Adrenal gland (tissue), 5 donors: ENCODE data around the gene MDM2.
"Not testable (repeated sequence)": the region's sequence is repeated elsewhere in the genome, so short reads cannot be mapped to it uniquely, and the experiment has no call there.

Source experiments
- POLR2A ChIP-seq, 2 donors: fragments of 450-650 bp; IDR thresholded peaks; one replicate each; pipeline ENCODE4 v1.6.1; 2017; ENCODE audit warnings: antibody characterized with exemption in 2 of 2, mild to moderate bottlenecking in 2 of 2, moderate library complexity in 1 of 2
- TF ChIP-seq, protein P1 (sequence below), 6 experiments: fragments of 450-650 bp in 4 of 6; fragments of 200-600 bp in 2 of 6; sonication (generic) in 1 of 6; IDR thresholded peaks; 1 replicate in 5 of 6; 2 replicates in 1 of 6; pipeline versions ENCODE4 v1.5.1 to v1.8.0; 2016 to 2021; ENCODE audit warnings: antibody characterized with exemption in 6 of 6, mild to moderate bottlenecking in 2 of 6, moderate library complexity in 1 of 6
- donor health status: DM: no; HTN: no; CAD: no.

DNA sequence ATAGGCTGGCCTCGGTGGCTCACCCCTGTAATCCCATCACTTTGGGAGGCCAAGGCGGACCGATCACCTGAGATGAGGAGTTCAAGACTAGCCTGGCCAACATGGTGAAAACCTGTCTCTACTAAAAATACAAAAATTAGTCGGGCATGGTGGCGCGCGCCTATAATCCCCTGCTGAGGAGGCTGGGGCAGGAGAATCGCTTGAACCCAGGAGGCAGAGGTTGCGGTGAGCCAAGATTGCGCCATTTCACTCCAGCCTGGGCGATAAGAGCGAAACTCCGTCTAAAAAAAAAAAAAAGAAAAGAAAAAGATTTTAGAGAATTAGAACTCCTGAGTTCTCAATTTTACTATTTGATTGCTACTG, 2.0 kb downstream of the MDM2 start:
- TF ChIP-seq, protein P1, sequence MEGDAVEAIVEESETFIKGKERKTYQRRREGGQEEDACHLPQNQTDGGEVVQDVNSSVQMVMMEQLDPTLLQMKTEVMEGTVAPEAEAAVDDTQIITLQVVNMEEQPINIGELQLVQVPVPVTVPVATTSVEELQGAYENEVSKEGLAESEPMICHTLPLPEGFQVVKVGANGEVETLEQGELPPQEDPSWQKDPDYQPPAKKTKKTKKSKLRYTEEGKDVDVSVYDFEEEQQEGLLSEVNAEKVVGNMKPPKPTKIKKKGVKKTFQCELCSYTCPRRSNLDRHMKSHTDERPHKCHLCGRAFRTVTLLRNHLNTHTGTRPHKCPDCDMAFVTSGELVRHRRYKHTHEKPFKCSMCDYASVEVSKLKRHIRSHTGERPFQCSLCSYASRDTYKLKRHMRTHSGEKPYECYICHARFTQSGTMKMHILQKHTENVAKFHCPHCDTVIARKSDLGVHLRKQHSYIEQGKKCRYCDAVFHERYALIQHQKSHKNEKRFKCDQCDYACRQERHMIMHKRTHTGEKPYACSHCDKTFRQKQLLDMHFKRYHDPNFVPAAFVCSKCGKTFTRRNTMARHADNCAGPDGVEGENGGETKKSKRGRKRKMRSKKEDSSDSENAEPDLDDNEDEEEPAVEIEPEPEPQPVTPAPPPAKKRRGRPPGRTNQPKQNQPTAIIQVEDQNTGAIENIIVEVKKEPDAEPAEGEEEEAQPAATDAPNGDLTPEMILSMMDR (IDR thresholded peaks at IDR 0.05), result not testable (repeated sequence)
- TF ChIP-seq POLR2A (IDR thresholded peaks at IDR 0.05), result not testable (repeated sequence)
